Activated CD4-positive, alpha-beta T cell treated with anti-CD3 and anti-CD28 coated beads, Interleukin-2, amount 50 U/mL, for 16 hours (primary cell): ENCODE measurements around the gene UGCG.
"Not testable (repeated sequence)": the region's sequence is repeated elsewhere in the genome, so short reads cannot be mapped to it uniquely, and the experiment has no call there.

Experiments used
- DNase-seq: peaks from one replicate; pipeline ENCODE4 v3.0.0-alpha.2; 2020

UGCG gene

GRCh38 chr9:111895996-111896941 is at the start of gene UGCG:
UGCG (plus strand) TSS chr9:111896814; CDS start chr9:111897216, 402 bp downstream.
- peak; percentile 88 for DNase-seq

- no peak for DNase-seq
These were observed 45.1 kb upstream of the UGCG start for GRCh38 chr9:111851553-111851952.

DNA sequence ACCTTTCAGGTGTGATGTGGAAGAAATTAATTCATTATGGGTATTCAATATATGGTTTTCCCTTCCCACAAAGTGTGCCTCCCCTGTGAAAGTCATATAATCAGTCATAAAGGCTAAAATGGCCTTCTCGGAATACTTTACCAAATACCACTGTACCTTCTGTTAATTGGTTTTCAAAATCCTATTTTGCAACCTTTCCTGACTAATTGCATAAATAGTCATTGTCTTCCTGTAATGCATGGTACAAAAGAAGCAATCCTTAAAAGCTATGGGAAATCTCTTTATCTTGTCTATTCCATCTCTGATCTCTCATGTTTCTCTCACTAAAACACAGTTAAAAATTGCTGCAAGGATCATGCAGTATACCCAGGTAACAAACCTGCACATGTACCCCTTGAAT is 44.3 kb upstream of the UGCG start:
- DNase-seq: no peak

DNA sequence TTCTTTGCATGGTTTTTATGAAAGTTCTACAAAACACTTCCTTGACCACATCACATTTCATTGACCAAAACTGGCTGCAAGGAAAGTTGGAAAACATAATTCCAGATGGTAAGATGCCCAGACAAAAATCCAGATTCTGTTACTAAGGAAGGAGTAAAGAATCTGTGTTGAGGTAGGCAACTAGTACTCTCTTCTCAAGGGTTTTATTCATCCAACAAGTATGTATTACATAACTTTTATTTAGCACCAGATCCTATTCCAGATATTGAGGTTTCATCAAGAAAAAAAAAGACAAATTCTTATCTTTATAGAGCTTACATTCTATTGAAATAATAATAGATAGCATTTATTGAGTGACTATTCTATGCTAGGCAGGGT is 43.2 kb upstream of the UGCG start:
- no peak for DNase-seq

DNA sequence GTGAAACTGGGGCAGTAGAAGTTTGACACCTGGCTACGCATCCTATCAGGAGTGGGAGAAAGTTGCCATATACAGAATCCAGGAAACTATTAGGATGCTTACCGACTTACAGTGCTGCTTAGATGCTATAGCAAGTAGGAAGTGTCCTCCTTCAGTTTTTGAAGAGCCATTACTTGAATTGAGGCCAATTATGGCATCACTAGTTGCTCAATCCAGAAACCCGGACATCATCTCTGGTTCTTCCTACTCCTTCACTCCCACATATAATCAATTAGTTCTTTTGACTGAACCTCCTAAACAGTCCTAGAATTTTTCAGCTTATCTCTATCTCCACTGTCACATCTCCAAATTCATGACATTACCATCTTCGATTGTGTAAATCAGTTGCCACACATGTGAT is 41.8 kb upstream of the UGCG start:
- DNase-seq: no peak

GRCh38 chr9:111857555-111858211 is 38.9 kb upstream of the UGCG start:
- DNase-seq: no peak

DNA sequence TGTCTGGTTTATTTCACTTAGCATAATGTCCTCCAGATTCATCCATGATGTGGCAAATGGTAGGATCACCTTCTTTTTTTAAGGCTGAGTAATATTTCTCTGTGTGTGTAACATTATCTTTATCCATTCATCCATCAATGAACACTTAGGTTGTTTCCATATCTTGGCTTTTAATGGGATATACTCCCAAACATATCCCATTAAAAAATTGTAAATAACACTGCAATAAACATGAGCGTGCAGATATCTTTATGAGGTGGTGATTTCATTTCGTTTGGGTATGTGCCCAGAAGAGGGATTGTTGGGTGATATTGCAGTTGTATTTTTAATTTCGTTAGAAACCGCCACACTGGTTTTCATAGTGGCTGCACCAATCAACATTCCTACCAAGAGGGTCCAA is 36.2 kb upstream of the UGCG start:
- no peak for DNase-seq

DNA sequence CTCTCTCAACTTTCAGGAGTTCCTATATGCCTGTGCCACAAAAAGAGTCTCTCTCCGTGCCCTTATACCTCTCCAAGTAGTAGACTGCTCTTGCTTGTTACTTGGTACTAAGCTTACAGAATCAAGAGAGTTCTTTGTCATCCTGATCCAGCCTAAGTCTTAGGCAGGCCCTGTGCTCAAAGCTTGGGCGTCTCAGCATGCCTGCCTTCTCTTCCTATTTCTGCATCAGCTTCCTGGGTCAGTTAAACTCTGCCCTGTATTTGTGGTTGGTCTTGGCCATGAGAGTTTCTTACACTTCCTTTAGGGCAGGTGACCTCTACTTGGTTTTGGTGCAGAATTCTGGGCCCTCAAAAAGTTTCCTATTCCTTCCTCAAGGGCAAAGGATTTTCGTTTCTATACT is 33.0 kb upstream of the UGCG start:
- no peak for DNase-seq

DNA sequence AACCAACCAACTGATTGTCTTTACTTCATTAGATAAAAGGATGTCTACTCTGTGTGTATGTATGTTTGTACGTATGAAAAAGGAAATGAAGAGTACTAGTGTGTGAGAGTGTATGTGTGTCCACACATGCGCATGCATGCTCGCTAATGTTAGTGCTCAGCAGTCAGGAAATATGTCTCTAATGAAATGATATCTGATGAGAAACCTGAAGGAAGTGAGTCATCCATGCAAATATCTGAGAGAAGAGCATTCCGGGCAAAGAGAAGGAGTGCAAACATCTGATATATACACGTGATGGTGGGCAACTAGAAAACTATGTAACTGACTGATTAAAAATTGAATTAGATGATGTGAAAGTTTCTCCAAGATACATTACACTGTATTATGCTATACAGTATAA is 29.6 kb upstream of the UGCG start:
- DNase-seq: peak; percentile 10

DNA sequence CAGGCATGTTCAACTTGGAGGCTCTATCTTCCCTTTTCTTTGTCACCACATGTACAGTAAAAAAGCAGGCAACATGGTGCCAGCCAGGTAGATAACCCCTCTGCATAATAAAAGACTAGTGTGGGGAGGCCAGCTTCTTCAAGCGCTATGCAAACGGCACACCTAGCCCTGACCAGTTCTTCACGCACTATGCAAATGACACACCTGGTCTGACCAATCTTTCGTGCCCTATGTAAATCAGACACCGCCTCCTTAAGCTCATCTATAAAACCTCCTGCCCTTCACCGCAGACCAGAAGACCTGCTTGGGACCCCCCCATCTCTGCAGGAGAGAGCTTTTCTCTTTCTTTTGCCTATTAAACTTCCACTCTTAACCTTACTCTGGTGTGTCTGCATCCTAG is 28.1 kb upstream of the UGCG start:
- DNase-seq: no peak

DNA sequence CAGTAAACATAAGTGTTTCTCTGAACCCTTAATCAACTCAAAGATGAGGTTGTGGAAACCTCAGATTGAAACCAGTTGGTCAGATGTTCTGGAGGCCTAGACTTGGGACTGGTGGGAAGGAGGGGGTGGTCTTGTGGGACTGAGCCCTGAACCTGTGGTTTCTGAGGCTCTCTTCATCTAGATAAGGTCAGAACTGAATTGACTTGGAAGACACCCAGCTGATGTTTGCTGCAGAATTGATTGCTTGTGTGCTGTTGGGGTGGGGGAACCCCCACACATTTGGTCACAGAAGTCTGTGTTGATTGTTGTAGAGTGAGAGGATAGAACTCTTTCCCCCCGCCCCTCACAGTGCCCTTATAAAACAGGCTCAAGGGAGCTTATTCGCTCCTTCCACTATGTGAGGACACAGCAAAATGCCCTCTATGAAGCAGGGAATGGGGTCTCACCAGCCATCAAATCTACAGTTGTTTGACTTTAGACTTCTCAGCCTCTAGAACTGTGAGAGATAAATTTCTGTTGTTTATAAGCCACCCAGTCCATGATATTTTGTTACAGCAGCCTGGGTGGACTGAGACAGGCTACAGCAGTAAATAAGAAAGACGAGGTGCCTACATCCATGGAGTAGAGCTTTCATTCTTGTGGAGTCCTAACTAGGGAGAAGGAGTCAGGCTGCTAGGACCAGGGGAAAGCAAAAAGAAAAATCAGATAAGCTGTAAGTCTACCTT is 25.7 kb upstream of the UGCG start:
- DNase-seq: peak; percentile 56

DNA sequence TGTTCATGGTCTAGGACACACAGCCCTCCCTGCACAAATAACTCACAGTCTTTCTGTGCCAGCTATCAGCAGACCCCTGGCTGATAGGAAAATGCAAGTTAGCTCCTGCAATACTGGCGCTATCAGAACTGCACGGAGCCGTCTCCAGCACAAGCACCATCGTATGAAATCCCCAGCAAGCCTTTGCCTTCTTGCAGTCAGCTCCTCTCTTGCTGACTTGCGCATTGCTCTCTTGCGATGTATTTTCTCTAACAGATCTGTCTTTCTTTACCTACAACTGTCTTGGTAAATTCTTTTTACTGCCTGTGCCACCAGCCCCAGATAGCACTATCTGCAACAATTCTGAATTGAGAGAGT is 25.1 kb upstream of the UGCG start:
- no peak for DNase-seq

DNA sequence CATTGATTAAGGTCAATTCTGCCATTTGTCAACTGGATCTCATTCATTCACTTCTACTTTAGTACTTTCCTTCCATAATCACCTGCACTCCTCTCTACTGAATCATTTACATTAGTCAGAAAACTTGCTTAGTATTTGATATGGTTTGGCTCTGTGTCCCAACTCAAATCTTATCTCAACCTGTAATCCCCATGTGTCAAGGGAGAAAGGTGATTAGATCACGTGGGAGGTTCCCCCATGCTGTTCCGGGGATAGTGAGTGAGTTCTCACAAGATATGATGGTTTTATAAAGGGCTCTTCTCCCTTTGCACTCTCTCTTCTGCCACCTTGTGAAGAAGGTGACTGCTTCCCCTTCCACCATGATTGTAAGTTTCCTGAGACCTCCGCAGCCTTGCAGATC is 23.7 kb upstream of the UGCG start:
- DNase-seq: no peak

GRCh38 chr9:111873901-111874300 is 22.7 kb upstream of the UGCG start:
- no peak for DNase-seq

DNA sequence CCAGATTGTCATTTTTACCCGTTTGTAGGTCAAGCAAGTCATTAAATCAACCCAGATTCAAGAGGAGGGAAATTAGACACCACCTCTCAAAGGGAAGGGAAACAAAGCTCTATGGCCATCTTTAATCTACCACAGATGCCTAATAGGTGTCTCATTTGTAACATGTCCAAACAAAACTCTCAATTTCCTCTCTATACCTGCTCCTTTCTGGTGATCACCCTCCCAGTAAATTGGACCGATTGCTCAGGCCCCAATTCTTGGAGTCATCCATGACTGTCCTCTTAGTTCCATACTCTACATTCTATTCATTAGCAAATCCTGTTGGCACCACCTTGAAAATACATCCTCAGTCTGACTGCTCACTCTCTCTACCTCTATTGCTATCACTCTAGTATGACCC is 22.1 kb upstream of the UGCG start:
- no peak for DNase-seq

DNA sequence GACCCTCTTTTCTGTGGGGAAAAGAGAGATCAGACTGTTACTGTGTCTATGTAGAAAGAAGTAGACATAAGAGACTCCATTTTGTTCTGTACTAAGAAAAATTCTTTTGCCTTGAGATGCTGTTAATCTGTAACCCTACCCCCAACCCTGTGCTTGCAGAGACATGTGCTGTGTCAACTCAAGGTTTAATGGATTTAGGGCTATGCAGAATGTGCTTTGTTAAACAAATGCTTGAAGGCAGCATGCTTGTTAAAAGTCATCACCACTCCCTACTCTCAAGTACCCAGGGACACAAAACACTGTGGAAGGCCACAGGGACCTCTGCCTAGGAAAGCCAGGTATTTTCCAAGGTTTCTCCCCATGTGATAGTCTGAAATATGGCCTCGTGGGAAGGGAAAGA is 21.3 kb upstream of the UGCG start:
- not testable (repeated sequence) for DNase-seq

GRCh38 chr9:111875691-111876090 is 20.9 kb upstream of the UGCG start:
- not testable (repeated sequence) for DNase-seq

- DNase-seq: no peak
These were observed 20.4 kb upstream of the UGCG start for GRCh38 chr9:111876179-111876578.

GRCh38 chr9:111877420-111877819 is 19.2 kb upstream of the UGCG start:
- DNase-seq: no peak

DNA sequence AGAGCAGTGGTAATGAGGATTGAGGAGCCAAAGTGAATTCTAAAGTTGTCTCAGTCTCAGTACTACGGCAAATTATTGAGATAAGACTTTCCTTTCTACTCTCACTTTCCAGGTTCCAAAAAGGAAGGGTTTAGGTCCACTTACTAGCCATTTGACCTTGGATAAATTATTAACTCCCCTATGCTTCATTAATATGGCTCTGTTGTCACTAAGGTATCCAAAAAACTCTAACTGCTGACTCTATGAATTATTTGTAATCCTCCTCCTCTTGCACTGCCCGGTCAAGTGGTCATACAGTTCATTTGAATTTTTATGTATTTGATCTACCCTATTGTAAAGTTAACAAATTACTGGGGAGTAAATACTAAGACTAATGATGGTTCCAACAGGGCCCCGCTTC is 17.7 kb upstream of the UGCG start:
- no peak for DNase-seq

DNA sequence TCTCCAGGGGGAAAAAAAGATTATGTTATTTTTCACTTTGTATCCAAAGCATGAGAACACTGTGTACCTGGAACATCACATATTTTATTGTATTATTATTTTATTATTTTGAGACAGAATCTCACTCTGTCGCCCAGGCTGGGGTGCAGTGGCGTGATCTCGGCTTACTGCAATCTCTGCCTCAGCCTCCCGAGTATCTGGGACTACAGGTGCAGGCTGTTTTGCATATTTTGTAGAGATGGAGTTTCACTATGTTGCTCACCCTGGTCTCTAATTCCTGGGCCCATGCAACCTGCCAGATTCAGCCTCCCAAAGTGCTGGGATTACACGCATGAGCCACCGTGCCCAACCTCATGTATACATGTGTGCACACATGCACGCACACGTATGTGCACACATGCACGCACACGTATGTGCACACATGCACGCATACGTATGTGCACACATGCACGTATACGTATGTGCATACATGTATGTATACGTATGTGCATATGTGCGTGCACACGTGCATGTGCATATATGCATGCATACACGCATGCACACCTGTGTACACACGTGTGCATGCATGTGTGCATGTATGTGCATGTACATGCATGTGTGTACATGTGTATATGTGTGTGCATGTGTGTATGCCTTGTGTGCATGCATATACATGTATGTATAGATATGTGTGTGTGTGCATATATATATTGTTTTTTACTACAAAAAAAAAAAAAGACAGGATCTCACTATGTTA is 9.5 kb upstream of the UGCG start:
- DNase-seq: no peak

- no peak for DNase-seq
These were observed 6.3 kb upstream of the UGCG start for GRCh38 chr9:111890334-111890733.

DNA sequence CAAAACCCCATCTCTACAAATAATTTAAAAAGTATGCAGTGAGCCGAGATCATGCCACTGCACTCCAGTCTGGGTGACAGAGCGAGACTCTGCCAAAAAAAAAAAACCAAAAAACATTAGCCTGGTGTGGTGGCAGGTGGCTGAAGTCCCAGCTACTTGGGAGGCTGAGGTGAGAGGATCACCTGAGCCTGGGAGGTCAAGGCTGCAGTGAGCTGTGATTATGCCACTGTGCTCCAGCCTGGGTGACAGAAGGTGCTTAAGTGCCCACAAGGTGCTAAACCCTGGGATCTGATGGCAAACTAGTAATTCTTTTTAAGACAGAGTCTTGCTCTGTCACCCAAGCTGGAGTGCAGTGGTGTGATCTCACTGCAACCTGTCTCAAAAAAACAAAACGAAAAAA is 5.7 kb upstream of the UGCG start:
- not testable (repeated sequence) for DNase-seq
